ENCODE results near the gene SLC43A3. TPM values are rescaled to one million over a fixed set of nuclear protein-coding genes. Genes with fewer than 3 reads are reported as not detected.

Gene SLC43A3
- total and polyA plus RNA-seq, 9 of the 15 experiments (the other 6 are each of a cell fraction or from before 2014, with no cell fraction given), result 63.7 to 281 (median 139) TPM

GRCh38 chr11:57402188-57403002, 24.5 kb downstream of the SLC43A3 start (continued):
- TF ChIP-seq ZHX1 (conservative IDR thresholded peaks at IDR 0.05; ENCODE audit: low read length) (no peak), RAD21 (CRISPR knock-in tag; conservative IDR thresholded peaks at IDR 0.05 in 1 of 2, IDR thresholded peaks at IDR 0.05 in 1 of 2) (peak; percentile 39 to 44), REST (IDR thresholded peaks at IDR 0.05; ENCODE audit: borderline replicate concordance) (peak; percentile 59), REST (CRISPR knock-in tag; IDR thresholded peaks at IDR 0.05; ENCODE audit: low read depth) (no peak), ARID4B (CRISPR knock-in tag; IDR thresholded peaks at IDR 0.05) (no peak), SMARCE1 (IDR thresholded peaks at IDR 0.05) (peak; percentile 90), MBD2 (IDR thresholded peaks at IDR 0.05; ENCODE audit: borderline replicate concordance, low read depth) (0 out of 2 replicates have a peak, but pooled peaks have one; percentile 28), CC2D1A (IDR thresholded peaks at IDR 0.05) (peak; percentile 45; the same call in 1 of the 2 replicates), DPF2 (IDR thresholded peaks at IDR 0.05) (peak; percentile 93), MCM3 (IDR thresholded peaks at IDR 0.05) (no peak), JUN (IDR thresholded peaks at IDR 0.05; ENCODE audit: borderline replicate concordance, low read depth, low read length) (peak; percentile 93), JUN (CRISPR knock-in tag; IDR thresholded peaks at IDR 0.05; ENCODE audit: borderline replicate concordance) (no peak), SMARCA4 (IDR thresholded peaks at IDR 0.05) (peak; percentile 89)

All from K562 (cell line).